GM19397 (cell line): ENCODE data around the gene ATG4B.
"Not testable (repeated sequence)": the region's sequence is repeated elsewhere in the genome, so short reads cannot be mapped to it uniquely, and the experiment has no call there.

ENCODE experiments used
- ATAC-seq: cut with Tn5 transposase; IDR thresholded peaks from one replicate; pipeline ENCODE4 v1.9.1; 2021; ENCODE audit warnings: mild to moderate bottlenecking, moderate library complexity; ENCODE audit not compliant: unreplicated experiment

Gene ATG4B

DNA sequence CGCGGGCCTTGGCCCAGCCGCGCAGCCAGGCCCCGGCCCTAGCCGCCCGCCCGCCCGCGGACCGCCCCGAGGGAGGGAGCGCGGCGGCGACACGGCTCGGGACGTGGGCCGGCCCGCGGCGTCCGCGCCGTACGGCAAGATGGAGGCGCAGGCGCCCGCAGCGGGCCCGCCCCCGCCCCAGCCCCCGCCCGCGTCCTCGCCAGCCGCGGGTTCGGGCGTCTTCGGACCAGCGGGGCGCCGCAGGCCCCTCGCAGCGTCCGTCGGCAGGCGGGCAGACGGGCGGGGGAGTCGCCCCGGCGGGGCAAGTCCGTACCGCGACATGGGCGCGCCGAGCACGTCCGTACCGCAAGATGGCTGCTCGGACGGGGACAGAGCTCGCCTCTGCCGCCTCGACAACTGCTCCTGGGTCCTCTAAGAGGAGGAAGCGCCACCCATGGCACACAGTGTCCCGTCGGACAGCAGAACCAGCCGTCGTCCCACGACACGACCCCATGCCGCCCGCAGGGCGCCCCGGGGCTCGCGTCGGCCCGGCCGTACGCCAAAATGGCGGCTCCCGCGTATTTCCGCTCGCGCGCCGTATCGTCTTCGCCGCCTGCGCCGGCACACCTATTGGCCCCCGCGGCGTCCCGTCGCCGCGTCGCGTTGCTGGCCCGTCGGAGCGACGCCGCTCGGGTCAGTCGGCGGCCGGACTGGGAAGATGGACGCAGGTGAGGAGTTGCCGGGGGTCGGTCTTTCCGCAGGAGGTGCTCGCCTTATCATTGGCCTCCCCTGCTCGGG is at the start of gene ATG4B, which contains the start of gene THAP4:
Gene ATG4B (plus strand): TSS at position 676 of the 777 bp plus-strand sequence. CDS start 22 bp downstream, at position 698.
Gene THAP4 (minus strand): TSS at position 141 of the 777 bp plus-strand sequence. CDS start 141 bp downstream, outside the sequence.
- peak; percentile 64 for ATAC-seq

DNA sequence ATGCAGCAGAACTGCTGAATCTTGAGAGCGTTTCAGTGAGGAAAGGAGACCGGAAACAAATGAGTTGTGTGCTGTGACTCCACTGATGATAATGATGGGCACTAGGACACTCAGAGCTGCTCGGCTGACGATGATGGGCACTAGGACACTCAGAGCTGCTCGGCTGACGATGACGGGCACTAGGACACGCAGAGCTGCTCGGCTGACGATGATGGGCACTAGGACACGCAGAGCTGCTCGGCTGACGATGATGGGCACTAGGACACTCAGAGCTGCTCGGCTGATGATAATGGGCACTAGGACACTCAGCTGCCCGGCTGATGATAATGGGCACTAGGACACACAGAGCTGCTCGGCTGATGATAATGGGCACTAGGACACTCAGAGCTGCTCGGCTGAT is 47.6 kb upstream of the ATG4B start:
- ATAC-seq = not testable (repeated sequence)

DNA sequence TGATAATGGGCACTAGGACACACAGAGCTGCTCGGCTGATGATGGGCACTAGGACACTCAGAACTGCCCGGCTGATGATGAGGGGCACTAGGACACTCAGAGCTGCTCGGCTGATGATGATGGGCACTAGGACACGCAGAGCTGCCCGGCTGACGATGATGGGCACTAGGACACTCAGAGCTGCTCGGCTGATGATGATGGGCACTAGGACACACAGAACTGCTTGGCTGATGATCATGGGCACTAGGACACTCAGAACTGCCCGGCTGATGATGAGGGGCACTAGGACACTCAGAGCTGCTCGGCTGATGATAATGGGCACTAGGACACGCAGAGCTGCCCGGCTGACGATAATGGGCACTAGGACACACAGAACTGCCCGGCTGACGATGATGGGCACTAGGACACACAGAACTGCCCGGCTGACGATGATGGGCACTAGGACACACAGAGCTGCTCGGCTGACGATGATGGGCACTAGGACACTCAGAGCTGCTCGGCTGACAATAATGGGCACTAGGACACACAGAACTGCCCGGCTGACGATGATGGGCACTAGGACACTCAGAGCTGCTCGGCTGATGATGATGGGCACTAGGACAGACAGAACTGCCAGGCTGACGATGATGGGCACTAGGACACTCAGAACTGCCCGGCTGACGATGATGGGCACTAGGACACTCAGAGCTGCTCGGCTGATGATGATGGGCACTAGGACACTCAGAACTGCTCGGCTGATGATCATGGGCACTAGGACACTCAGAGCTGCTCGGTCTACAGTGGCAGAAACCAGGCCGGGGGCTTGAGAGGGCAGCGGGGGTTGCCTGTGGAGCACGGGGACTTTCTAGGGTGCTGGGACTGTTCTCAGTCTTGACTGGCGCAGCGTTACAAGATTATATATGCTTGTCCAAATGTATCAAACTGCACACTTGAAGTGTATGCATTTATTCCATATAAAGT is 46.7 kb upstream of the ATG4B start:
- not testable (repeated sequence) for ATAC-seq

- no peak for ATAC-seq
These were observed 45.2 kb upstream of the ATG4B start for GRCh38 chr2:241592126-241592845.

GRCh38 chr2:241593271-241593670 is 44.2 kb upstream of the ATG4B start:
- ATAC-seq = no peak

DNA sequence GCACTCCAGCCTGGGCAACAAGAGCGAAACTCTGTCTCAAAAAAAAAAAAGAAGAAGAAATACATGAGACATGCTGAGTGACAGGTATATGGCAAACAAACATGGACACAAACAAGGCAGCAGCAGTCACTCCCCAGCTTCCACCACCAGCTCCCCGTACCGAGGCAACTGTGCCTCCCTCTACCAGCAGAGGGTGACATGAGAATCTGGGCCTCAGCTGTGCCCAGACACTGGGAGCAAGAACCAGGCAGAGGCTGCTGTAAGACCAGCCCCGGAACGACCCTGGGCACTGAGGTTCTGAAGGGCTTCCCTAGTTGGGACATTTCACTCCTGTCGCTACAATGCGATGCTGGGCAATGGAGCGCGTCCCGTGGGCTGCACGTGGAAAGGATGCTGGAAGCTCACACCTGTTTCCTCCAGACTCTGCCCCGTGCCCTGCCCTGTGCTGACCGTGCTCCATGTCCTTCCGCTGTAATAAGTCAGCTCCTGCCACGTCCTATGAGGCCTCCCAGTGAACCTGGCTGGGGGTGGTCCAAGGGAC is 41.8 kb upstream of the ATG4B start:
- no peak for ATAC-seq

GRCh38 chr2:241597561-241597960 is 39.9 kb upstream of the ATG4B start:
- ATAC-seq = no peak

DNA sequence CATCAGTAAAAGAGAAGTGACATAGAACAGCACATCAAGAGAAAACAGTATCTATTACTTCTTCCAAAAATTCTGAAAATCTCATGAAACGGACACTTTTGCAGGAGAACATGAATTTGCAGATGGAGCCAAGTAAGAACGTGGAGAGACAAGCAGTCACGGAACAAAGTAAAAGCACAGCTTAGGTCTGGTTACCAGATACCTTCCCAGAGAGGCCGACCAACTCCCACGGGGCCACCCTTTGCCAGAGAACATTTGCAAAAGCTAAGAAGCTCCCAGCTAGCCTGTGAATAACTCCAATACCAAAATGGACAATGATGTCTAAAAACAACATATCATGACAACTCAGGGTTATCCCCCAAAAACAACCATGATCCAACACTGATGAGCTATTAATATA is 39.4 kb upstream of the ATG4B start:
- no peak for ATAC-seq

DNA sequence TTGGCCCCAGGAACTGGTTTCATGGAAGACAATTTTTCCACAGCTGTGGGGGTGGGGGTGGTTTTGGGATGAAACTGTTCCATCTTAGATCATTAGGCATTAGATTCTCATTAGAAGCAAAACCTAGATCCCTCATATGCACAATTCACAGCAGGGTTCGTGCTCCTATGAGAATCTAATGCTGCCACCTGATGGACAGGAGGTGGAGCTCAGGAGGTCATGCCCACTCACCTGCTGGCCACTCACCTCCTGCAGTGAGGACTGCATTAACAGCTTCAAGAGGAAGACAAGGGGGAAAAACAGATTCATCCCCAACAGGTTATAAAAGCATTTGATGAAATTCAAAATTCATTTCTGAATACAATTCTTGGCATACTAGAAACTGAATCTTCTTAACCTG is 39.0 kb upstream of the ATG4B start:
- no peak for ATAC-seq

DNA sequence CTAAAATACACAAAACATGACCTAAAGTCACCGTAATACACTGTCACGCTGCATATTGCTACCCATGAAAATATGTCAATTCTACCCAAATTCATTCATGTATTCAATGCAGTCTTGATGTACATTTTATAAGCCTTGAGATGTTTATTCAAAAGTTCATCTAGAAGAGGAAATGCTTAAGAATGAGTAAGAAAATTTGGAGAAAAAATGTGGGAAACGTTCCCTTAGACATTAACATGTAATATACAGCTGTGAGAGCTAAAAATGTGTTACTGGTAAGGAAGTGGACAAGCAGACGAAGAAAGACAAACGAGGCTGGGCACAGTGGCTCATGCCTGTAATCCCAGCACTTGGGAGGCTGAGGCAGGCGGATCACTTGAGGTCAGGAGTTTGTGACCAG is 37.9 kb upstream of the ATG4B start:
- no peak for ATAC-seq

DNA sequence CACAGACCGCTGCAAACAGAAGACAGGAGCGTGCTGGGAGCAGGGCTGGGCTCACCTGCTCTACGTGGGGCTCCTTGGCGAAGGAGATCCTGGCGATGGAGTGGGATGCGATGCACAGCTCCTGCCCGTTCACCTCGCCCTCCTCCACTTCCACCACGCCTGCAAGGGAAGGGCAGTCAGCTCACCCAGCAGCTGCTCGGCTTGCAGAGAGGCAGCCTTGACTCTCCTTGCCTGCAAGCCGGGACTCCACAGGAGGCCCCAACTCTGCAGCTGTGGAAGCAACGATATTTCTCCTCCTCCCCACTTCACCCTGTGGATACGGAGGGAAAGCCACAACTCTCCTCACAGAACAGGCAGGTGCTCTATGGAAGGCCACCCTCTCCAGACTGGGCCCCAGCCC is 35.7 kb upstream of the ATG4B start:
- no peak for ATAC-seq

- no peak for ATAC-seq
These were observed 34.8 kb upstream of the ATG4B start for GRCh38 chr2:241602720-241603119.

- ATAC-seq = no peak
These were observed 33.8 kb upstream of the ATG4B start for GRCh38 chr2:241603686-241604085.

DNA sequence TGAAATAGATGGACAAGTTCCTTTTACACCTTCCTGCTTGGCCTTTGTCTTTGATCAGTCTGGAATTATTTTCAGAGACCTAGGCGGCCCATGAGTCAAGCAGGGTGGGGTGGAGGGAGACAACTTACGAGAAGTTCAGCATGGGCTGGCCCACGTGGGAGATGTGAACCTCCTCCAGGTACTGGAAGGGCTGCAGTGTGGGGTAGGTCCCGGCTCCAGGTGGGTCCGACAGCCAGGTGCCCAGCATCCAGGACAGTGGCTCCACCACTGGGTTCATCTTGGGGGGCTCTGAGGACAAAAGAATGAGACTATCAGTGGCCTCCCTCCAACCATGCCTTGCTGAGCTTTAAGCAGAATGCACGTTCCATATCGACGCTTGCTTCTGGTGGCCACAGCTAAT is 31.3 kb upstream of the ATG4B start:
- no peak for ATAC-seq

DNA sequence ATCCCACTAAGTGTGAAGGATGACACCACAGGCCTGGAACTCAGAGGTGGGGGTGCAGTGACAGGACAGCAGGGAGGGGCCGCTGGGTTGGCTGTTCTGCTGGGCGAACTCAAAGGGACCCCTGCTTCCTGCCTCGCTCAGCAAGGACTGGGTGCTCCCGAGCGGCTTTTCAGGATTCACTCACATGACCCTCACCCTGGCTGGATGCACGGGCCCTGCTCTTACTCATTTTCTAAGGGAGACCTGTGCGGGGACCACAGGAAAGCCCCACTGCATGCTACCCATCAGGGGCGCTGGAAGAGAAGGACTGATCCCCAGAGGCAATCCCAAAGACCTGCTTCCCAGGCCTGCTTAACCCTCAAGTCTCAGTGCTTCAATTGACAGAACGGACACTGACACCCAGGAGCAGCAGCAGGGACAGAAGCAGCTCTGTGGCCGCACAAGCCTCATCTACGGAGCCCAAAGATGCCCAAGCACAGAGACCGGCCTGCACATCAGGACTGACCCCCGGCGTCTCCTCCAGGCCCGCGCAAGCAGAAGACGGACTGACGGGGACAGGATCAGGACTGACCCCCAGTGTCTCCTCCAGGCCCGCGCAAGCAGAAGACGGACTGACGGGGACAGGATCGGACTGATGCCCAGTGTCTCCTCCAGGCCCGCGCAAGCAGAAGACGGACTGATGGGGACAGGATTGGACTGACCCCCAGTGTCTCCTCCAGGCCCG is 30.2 kb upstream of the ATG4B start:
- no peak for ATAC-seq

- ATAC-seq = no peak
These were observed 28.6 kb upstream of the ATG4B start for GRCh38 chr2:241608881-241609280.

GRCh38 chr2:241609859-241610793 is 27.4 kb upstream of the ATG4B start:
- peak; percentile 94 for ATAC-seq

DNA sequence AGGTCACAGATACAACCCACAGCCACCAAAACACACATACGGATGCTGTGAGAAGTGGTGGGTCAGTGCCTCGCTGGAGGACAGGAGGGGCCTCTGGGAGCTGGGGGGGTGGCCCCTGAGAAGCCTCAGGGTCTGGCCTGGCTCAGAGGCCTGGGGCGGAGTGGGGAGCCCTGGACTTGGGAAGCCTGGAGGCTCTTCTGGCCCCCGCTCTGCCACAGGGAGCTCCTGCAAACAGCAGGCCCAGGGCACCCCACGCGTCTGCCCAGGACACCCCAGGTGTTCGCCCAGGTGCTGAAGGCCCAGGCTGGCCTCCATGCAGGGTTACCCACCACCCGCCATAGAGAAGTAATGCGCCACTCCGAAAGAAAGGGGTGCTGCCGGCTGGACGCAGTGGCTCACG is 26.4 kb upstream of the ATG4B start:
- ATAC-seq = no peak
